B cell (primary cell): ENCODE results near the gene HADHB. TPM values are rescaled to one million over a fixed set of nuclear protein-coding genes. Genes with fewer than 3 reads are reported as not detected.

Experiments
- ATAC-seq: fragments of 200-7000 bp; cut with Tn5 transposase; one replicate; pipeline ENCODE4 v1.10.0; 2021; ENCODE audit warnings: low read depth, mild to moderate bottlenecking, moderate number of reproducible peaks, moderate library complexity
- CTCF ChIA-PET: fragments of 350-600 bp; sonication (Branson Sonifier 250); formaldehyde crosslinking; loops from one replicate; lab custom pipeline; 2021; ENCODE audit warnings: antibody characterized with exemption, inconsistent platforms; lab: Charles Lee
- POLR2A ChIA-PET: fragments of 350-600 bp; sonication (Branson Sonifier 250); formaldehyde crosslinking; loops from one replicate; lab custom pipeline; 2021; ENCODE audit warnings: antibody characterized with exemption; lab: Charles Lee
- DNase-seq: peaks from one replicate; pipeline ENCODE4 v3.0.0; 2013
- H2AFZ ChIP-seq: 2 replicates; pipeline ENCODE4 v1.6.1; 2012; ENCODE audit warnings: mild to moderate bottlenecking, low read depth, low read length; ENCODE audit not compliant: insufficient read depth, poor library complexity, severe bottlenecking
- H3K27ac ChIP-seq, 2 donors: 1 replicate in 1 of 2; 2 replicates in 1 of 2; pipeline ENCODE4 v1.5.1; 2012 to 2013; ENCODE audit warnings: low read length in 2 of 2, mild to moderate bottlenecking in 2 of 2, moderate library complexity in 1 of 2
- H3K27me3 ChIP-seq, 4 experiments: fragments of 200-600 bp in 1 of 4; sonication (generic) in 1 of 4; replicated peaks in 1 of 4; 1 replicate in 2 of 4; 2 replicates in 2 of 4; pipeline versions ENCODE4 v1.6.1 to v1.7.0; 2013 to 2016; ENCODE audit warnings: low read length in 3 of 4, mild to moderate bottlenecking in 2 of 4, mixed read lengths in 1 of 4, moderate library complexity in 1 of 4; ENCODE audit not compliant: insufficient read depth in 4 of 4, control insufficient read depth in 3 of 4; ENCODE audit errors: control extremely low read depth in 1 of 4
- H3K36me3 ChIP-seq, 2 experiments: replicated peaks in 1 of 2; 1 replicate in 1 of 2; 2 replicates in 1 of 2; pipeline versions ENCODE4 v1.6.1 to v1.7.1; 2013; ENCODE audit warnings: low read length in 1 of 2; ENCODE audit not compliant: insufficient read depth in 2 of 2, control insufficient read depth in 1 of 2; ENCODE audit errors: control extremely low read depth in 1 of 2, extremely low read depth in 1 of 2
- H3K4me1 ChIP-seq, 2 donors: fragments of 200-600 bp in 1 of 2; sonication (generic) in 1 of 2; 1 replicate in 1 of 2; 2 replicates in 1 of 2; pipeline versions ENCODE4 v1.5.1 to v1.6.1; 2013 to 2017; ENCODE audit warnings: low read length in 2 of 2; ENCODE audit not compliant: control insufficient read depth in 2 of 2, insufficient read depth in 2 of 2
- H3K4me2 ChIP-seq: replicated peaks from 2 replicates; pipeline ENCODE3; 2012; ENCODE audit warnings: mild to moderate bottlenecking, low read depth, low read length; ENCODE audit not compliant: poor library complexity, severe bottlenecking
- H3K4me3 ChIP-seq, 5 experiments: fragments of 200-600 bp in 1 of 5; sonication (generic) in 1 of 5; 1 replicate in 3 of 5; 2 replicates in 2 of 5; pipeline versions ENCODE4 v1.5.1 to v1.7.0; 2011 to 2016; ENCODE audit warnings: low read length in 4 of 5, mild to moderate bottlenecking in 4 of 5, low read depth in 2 of 5, control low read depth in 1 of 5, moderate library complexity in 1 of 5; ENCODE audit not compliant: insufficient read depth in 1 of 5; ENCODE audit errors: control extremely low read depth in 1 of 5, extremely low read depth in 1 of 5
- H3K79me2 ChIP-seq: fragments of 200-600 bp; sonication (generic); one replicate; pipeline ENCODE4 v1.6.0; 2016; ENCODE audit warnings: low read length; ENCODE audit not compliant: control insufficient read depth, insufficient read depth
- H3K9ac ChIP-seq: fragments of 200-600 bp; sonication (generic); 2 replicates; pipeline ENCODE4 v1.6.1; 2017; ENCODE audit warnings: mild to moderate bottlenecking, low read length, moderate library complexity
- H3K9me3 ChIP-seq, 3 donors: one replicate each; pipeline versions ENCODE4 v1.6.1 to v1.7.1; 2013; ENCODE audit warnings: low read length in 2 of 3; ENCODE audit not compliant: control insufficient read depth in 2 of 3, insufficient read depth in 1 of 3; ENCODE audit errors: control extremely low read depth in 1 of 3
- H4K20me1 ChIP-seq: 2 replicates; pipeline ENCODE4 v1.6.0; 2012; ENCODE audit warnings: mild to moderate bottlenecking, low read length; ENCODE audit not compliant: insufficient read depth, control insufficient read depth, poor library complexity, severe bottlenecking
- H3K27ac Mint-ChIP-seq: one replicate; pipeline ENCODE4 v1.8.0; 2021; ENCODE audit warnings: mixed read lengths
- H3K27me3 Mint-ChIP-seq: one replicate; pipeline ENCODE4 v1.8.0; 2021; ENCODE audit warnings: mixed read lengths
- H3K4me1 Mint-ChIP-seq: one replicate; pipeline ENCODE4 v1.8.0; 2021; ENCODE audit warnings: mixed read lengths
- H3K4me3 Mint-ChIP-seq: one replicate; pipeline ENCODE4 v1.8.0; 2021; ENCODE audit warnings: mixed read lengths
- H3K9me3 Mint-ChIP-seq: one replicate; pipeline ENCODE4 v1.8.0; 2022; ENCODE audit warnings: mixed read lengths; ENCODE audit not compliant: insufficient read depth
- EZH2 ChIP-seq: IDR thresholded peaks from 2 replicates; pipeline ENCODE4 v1.6.1; 2012; ENCODE audit warnings: borderline replicate concordance, low read depth, mild to moderate bottlenecking, moderate library complexity, low read length; ENCODE audit not compliant: insufficient read depth, poor library complexity, severe bottlenecking
- WGBS: methylation state at CpG from one replicate; pipeline ENCODE4 v1.1.5; 2013; ENCODE audit warnings: missing lambda C conversion rate; ENCODE audit not compliant: insufficient coverage; 5-methylcytosine and 5-hydroxymethylcytosine counted together
- intact Hi-C: fragments of 100-400 bp; cut with micrococcal nuclease; formaldehyde crosslinking; loops from one replicate; pipeline ENCODE4 v1.10.0; 2022
- polyA plus RNA-seq: library from polyadenylated mRNA; depleted of rRNA; stranded (reverse); fragments of >200 nt; gene quantifications from 2 replicates; pipeline ENCODE4 v1.2.3, GENCODE V29; 2012
- total RNA-seq, 2 donors: library from RNA; stranded (reverse); fragments of 120-200 nt in 1 of 2; gene quantifications; 1 replicate in 1 of 2; 2 replicates in 1 of 2; pipeline versions ENCODE4 v1.2.3 to v1.2.4, GENCODE V29; 2013 to 2022
- TF ChIP-seq, protein P1 (sequence below): fragments of 200-600 bp; IDR thresholded peaks from one replicate; pipeline ENCODE4 v1.8.0; 2022; ENCODE audit warnings: antibody characterized with exemption, mild to moderate bottlenecking

Gene HADHB
- total and polyA plus RNA-seq, 2 donors (not counting 1 experiment from before 2014, with no cell fraction given), result 40.6 to 64.2 TPM

DNA sequence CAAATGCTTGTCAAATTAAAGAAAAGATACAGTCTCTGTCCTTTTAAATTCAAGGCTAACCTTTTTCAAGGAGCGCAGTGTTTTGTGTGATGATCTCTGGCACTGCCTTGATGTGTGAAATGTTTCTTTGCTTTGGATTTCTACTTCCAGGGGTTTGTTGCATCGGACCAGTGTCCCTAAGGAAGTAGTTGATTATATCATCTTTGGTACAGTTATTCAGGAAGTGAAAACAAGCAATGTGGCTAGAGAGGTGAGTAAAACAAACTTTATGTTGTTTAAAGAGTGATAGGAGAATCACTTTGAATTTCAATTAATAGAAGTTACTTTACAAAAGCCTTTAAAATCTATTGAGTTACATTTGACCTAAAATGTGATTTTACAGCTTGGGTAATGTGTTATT, 28.8 kb downstream of the HADHB start:
- H3K4me1 ChIP-seq, result peaks cover 0 to 11% of the 10 kb centered on the region in 2 donors
- no peaks in the 10 kb centered on the region for H3K9me3 Mint-ChIP-seq
- POLR2A ChIA-PET, result no interaction called here

DNA sequence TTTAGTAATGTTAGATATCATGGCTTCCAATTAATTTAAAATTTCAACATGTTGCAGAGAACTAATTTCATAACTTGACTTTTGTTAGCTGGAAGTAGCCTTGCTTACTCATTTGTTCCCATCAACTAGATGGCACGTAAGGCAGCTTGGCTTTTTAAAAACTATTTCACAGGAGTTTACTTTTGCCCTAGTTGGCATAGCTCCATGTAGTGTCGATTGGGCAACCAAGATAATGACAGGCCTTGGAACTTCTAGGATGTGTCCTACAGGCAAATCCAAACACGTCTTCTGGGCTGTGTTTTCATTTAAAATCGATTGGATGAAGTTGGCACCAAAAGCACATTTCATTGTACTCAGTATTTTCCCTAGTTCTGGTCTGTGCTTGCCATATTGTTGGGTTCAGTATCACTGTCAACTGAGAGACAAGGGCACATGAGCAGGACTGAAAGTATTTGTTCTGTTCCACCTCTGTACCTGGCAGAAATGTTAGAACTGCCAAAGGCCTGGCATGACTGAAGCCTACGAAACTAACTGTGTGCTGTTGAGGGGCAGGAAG, 29.4 kb downstream of the HADHB start:
- H3K27me3 Mint-ChIP-seq, result no peaks in the 10 kb centered on the region
- WGBS, result 98% methylated on average over 4 of the region's 5 CpGs
- Histone ChIP-seq H3K27me3 (no peaks in the 10 kb centered on the region), H2AFZ (no peak overlapping the region), H3K9ac (no peak overlapping the region), H3K79me2 (no peaks in the 10 kb centered on the region), H4K20me1 (no peaks in the 10 kb centered on the region), H3K36me3 (peaks cover 1 to 52% of the 10 kb centered on the region in 2 experiments), H3K4me3 (no peak overlapping the region), H3K27ac (no peak overlapping the region), H3K9me3 (no peaks in the 10 kb centered on the region), H3K4me2 (no peak overlapping the region), H3K4me1 (peaks cover 0 to 10% of the 10 kb centered on the region in 2 donors)
- ATAC-seq (no peak), DNase-seq (no peak)
- TF ChIP-seq, protein P1, sequence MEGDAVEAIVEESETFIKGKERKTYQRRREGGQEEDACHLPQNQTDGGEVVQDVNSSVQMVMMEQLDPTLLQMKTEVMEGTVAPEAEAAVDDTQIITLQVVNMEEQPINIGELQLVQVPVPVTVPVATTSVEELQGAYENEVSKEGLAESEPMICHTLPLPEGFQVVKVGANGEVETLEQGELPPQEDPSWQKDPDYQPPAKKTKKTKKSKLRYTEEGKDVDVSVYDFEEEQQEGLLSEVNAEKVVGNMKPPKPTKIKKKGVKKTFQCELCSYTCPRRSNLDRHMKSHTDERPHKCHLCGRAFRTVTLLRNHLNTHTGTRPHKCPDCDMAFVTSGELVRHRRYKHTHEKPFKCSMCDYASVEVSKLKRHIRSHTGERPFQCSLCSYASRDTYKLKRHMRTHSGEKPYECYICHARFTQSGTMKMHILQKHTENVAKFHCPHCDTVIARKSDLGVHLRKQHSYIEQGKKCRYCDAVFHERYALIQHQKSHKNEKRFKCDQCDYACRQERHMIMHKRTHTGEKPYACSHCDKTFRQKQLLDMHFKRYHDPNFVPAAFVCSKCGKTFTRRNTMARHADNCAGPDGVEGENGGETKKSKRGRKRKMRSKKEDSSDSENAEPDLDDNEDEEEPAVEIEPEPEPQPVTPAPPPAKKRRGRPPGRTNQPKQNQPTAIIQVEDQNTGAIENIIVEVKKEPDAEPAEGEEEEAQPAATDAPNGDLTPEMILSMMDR, result no peak
- TF ChIP-seq EZH2, result no peak
- intact Hi-C loops, result no loop called here
- ChIA-PET CTCF (interaction anchor here (0.9 kb wide), 1 partner anchor 186 kb away, joined by 3 read pairs; no protein-coding TSS in a partner anchor), POLR2A (no interaction called here)
- H3K9me3 Mint-ChIP-seq, result no peaks in the 10 kb centered on the region
- no peak overlapping the region for H3K4me3 Mint-ChIP-seq
- peaks cover 15% of the 10 kb centered on the region for H3K4me1 Mint-ChIP-seq
- H3K27ac Mint-ChIP-seq, result no peak overlapping the region

More for the DNA sequence above, 28.8 kb downstream of the HADHB start:
- Histone ChIP-seq H4K20me1 (no peaks in the 10 kb centered on the region), H3K27me3 (no peaks in the 10 kb centered on the region), H3K9ac (no peak overlapping the region), H2AFZ (no peak overlapping the region), H3K36me3 (peaks cover 2 to 45% of the 10 kb centered on the region in 2 experiments), H3K4me2 (no peak overlapping the region), H3K4me3 (no peak overlapping the region), H3K79me2 (no peaks in the 10 kb centered on the region), H3K9me3 (no peaks in the 10 kb centered on the region), H3K27ac (no peak overlapping the region)
- CTCF ChIA-PET, result interaction anchor here (0.9 kb wide), 1 partner anchor 185 kb away, joined by 3 read pairs; no protein-coding TSS in a partner anchor
- H3K27ac Mint-ChIP-seq, result no peak overlapping the region
- DNase-seq, result no peak
- H3K4me1 Mint-ChIP-seq, result peaks cover 17% of the 10 kb centered on the region
- TF ChIP-seq EZH2, result no peak
- TF ChIP-seq, protein P1, result no peak
- 88% methylated on average over 2 of the region's 2 CpGs for WGBS
- no peaks in the 10 kb centered on the region for H3K27me3 Mint-ChIP-seq
- intact Hi-C loops, result no loop called here
- H3K4me3 Mint-ChIP-seq, result no peak overlapping the region
- no peak for ATAC-seq
